HepG2 (cell line): ENCODE measurements around the gene NOSIP. TPM values are rescaled to one million over a fixed set of nuclear protein-coding genes. Genes with fewer than 3 reads are reported as not detected.
A peak's percentile ranks its signal among the peaks of the same experiment; 100 is the strongest.

ENCODE experiments used
- MYNN ChIP-seq: sonication (generic); formaldehyde crosslinking; IDR thresholded peaks from 2 replicates; pipeline ENCODE4 v1.4.0; 2020; ENCODE audit warnings: mild to moderate bottlenecking, low read depth, missing genetic modification reagents
- NCOA2 ChIP-seq: sonication (generic); formaldehyde crosslinking; IDR thresholded peaks from 2 replicates; pipeline ENCODE4 v1.8.0; 2022; ENCODE audit warnings: inconsistent platforms
- NR2C2 ChIP-seq: sonication (generic); formaldehyde crosslinking; IDR thresholded peaks from 2 replicates; pipeline ENCODE4 v1.4.0; 2020; ENCODE audit warnings: missing genetic modification reagents, mild to moderate bottlenecking, moderate library complexity, borderline replicate concordance
- SIN3A ChIP-seq: IDR thresholded peaks from 2 replicates; pipeline ENCODE4 v1.6.1; 2011; ENCODE audit warnings: low read depth, mild to moderate bottlenecking, control low read depth, low read length, borderline replicate concordance
- TRAFD1 ChIP-seq: sonication (generic); formaldehyde crosslinking; IDR thresholded peaks from 2 replicates; pipeline ENCODE4 v1.5.1; 2020; ENCODE audit warnings: missing genetic modification reagents, mild to moderate bottlenecking, borderline replicate concordance
- ZBTB38 ChIP-seq: sonication (generic); formaldehyde crosslinking; IDR thresholded peaks from 2 replicates; pipeline ENCODE4 v1.5.1; 2020; ENCODE audit warnings: mild to moderate bottlenecking, missing genetic modification reagents
- ZFP36L2 ChIP-seq: sonication (generic); formaldehyde crosslinking; IDR thresholded peaks from 2 replicates; pipeline ENCODE4 v1.4.0; 2020; ENCODE audit warnings: missing genetic modification reagents
- ZNF333 ChIP-seq: sonication (generic); formaldehyde crosslinking; IDR thresholded peaks from 2 replicates; pipeline ENCODE4 v1.4.0; 2020; ENCODE audit warnings: mild to moderate bottlenecking, missing genetic modification reagents, borderline replicate concordance
- ZNF451 ChIP-seq: sonication (generic); formaldehyde crosslinking; IDR thresholded peaks from 2 replicates; pipeline ENCODE4 v1.5.0; 2020; ENCODE audit warnings: mild to moderate bottlenecking, missing genetic modification reagents
- ZNF816 ChIP-seq: sonication (generic); formaldehyde crosslinking; IDR thresholded peaks from 2 replicates; pipeline ENCODE4 v1.8.0; 2022; ENCODE audit warnings: missing genetic modification reagents, mild to moderate bottlenecking, borderline replicate concordance
- polyA plus RNA-seq, 8 experiments: library from polyadenylated mRNA; depleted of rRNA in 3 of 8; stranded (reverse) in 7 of 8; unstranded in 1 of 8; fragments of >200 nt; fragmentation: Illumina TruSeq in 4 of 8; extraction: Trizol in 4 of 8; gene quantifications; 2 replicates each; pipeline versions ENCODE4 v1.2.1 to v1.2.3, GENCODE V29; 2011 to 2016; ENCODE audit warnings: low read depth in 4 of 8, missing spikeins in 1 of 8, mixed read lengths in 1 of 8; ENCODE audit not compliant: insufficient read depth in 1 of 8
- total RNA-seq, 5 experiments: library from RNA; depleted of rRNA; stranded (reverse); fragments of >200 nt; fragmentation: Illumina TruSeq; extraction: Trizol; gene quantifications; 2 replicates each; pipeline ENCODE4 v1.2.3, GENCODE V29; 2016; ENCODE audit warnings: low read depth in 1 of 5
- TF ChIP-seq, protein P1 (sequence below): sonication (generic); formaldehyde crosslinking; IDR thresholded peaks from 2 replicates; pipeline ENCODE4 v1.5.0; 2020; ENCODE audit warnings: mild to moderate bottlenecking, missing genetic modification reagents, borderline replicate concordance
- TF ChIP-seq, protein P2 (sequence below): sonication (generic); formaldehyde crosslinking; IDR thresholded peaks from 2 replicates; pipeline ENCODE4 v1.5.0; 2020; ENCODE audit warnings: mild to moderate bottlenecking, missing genetic modification reagents
- TF ChIP-seq, protein P3 (sequence below): IDR thresholded peaks from 2 replicates; pipeline ENCODE4 v1.6.1; 2016; ENCODE audit warnings: missing genetic modification reagents, missing compliant biosample characterization
- TF ChIP-seq, protein P4 (sequence below): sonication (generic); formaldehyde crosslinking; IDR thresholded peaks from 2 replicates; pipeline ENCODE4 v1.8.1; 2022; ENCODE audit warnings: low read depth, mild to moderate bottlenecking, missing genetic modification reagents

The NOSIP gene
- total and polyA plus RNA-seq, 2 of the 13 experiments (the other 11 are each of a cell fraction or from before 2014, with no cell fraction given), result 54.3 to 78.0 TPM

GRCh38 chr19:49512970-49513745, 67.2 kb downstream of the NOSIP start (continued):
- TF ChIP-seq, protein P1, sequence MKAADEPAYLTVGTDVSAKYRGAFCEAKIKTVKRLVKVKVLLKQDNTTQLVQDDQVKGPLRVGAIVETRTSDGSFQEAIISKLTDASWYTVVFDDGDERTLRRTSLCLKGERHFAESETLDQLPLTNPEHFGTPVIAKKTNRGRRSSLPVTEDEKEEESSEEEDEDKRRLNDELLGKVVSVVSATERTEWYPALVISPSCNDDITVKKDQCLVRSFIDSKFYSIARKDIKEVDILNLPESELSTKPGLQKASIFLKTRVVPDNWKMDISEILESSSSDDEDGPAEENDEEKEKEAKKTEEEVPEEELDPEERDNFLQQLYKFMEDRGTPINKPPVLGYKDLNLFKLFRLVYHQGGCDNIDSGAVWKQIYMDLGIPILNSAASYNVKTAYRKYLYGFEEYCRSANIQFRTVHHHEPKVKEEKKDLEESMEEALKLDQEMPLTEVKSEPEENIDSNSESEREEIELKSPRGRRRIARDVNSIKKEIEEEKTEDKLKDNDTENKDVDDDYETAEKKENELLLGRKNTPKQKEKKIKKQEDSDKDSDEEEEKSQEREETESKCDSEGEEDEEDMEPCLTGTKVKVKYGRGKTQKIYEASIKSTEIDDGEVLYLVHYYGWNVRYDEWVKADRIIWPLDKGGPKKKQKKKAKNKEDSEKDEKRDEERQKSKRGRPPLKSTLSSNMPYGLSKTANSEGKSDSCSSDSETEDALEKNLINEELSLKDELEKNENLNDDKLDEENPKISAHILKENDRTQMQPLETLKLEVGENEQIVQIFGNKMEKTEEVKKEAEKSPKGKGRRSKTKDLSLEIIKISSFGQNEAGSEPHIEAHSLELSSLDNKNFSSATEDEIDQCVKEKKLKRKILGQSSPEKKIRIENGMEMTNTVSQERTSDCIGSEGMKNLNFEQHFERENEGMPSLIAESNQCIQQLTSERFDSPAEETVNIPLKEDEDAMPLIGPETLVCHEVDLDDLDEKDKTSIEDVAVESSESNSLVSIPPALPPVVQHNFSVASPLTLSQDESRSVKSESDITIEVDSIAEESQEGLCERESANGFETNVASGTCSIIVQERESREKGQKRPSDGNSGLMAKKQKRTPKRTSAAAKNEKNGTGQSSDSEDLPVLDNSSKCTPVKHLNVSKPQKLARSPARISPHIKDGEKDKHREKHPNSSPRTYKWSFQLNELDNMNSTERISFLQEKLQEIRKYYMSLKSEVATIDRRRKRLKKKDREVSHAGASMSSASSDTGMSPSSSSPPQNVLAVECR (CRISPR knock-in tag), result peak; percentile 75
- TF ChIP-seq, protein P2, sequence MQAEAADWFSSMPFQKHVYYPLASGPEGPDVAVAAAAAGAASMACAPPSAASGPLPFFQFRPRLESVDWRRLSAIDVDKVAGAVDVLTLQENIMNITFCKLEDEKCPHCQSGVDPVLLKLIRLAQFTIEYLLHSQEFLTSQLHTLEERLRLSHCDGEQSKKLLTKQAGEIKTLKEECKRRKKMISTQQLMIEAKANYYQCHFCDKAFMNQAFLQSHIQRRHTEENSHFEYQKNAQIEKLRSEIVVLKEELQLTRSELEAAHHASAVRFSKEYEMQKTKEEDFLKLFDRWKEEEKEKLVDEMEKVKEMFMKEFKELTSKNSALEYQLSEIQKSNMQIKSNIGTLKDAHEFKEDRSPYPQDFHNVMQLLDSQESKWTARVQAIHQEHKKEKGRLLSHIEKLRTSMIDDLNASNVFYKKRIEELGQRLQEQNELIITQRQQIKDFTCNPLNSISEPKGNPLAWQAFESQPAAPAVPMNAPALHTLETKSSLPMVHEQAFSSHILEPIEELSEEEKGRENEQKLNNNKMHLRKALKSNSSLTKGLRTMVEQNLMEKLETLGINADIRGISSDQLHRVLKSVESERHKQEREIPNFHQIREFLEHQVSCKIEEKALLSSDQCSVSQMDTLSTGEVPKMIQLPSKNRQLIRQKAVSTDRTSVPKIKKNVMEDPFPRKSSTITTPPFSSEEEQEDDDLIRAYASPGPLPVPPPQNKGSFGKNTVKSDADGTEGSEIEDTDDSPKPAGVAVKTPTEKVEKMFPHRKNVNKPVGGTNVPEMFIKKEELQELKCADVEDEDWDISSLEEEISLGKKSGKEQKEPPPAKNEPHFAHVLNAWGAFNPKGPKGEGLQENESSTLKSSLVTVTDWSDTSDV (CRISPR knock-in tag), result 0 out of 2 replicates have a peak, but pooled peaks have one; percentile 27
- TF ChIP-seq, protein P3, sequence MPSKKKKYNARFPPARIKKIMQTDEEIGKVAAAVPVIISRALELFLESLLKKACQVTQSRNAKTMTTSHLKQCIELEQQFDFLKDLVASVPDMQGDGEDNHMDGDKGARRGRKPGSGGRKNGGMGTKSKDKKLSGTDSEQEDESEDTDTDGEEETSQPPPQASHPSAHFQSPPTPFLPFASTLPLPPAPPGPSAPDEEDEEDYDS (CRISPR knock-in tag), result peak; percentile 76
- TF ChIP-seq ZNF333 (CRISPR knock-in tag), result peak; percentile 54; the same call in 1 of the 2 replicates
- no peak for TF ChIP-seq ZNF816 (CRISPR knock-in tag)
- 0 out of 2 replicates have a peak, but pooled peaks have one; percentile 43 for TF ChIP-seq MYNN (CRISPR knock-in tag)
- TF ChIP-seq NCOA2, result peak; percentile 46; the same call in 1 of the 2 replicates
- TF ChIP-seq, protein P4, sequence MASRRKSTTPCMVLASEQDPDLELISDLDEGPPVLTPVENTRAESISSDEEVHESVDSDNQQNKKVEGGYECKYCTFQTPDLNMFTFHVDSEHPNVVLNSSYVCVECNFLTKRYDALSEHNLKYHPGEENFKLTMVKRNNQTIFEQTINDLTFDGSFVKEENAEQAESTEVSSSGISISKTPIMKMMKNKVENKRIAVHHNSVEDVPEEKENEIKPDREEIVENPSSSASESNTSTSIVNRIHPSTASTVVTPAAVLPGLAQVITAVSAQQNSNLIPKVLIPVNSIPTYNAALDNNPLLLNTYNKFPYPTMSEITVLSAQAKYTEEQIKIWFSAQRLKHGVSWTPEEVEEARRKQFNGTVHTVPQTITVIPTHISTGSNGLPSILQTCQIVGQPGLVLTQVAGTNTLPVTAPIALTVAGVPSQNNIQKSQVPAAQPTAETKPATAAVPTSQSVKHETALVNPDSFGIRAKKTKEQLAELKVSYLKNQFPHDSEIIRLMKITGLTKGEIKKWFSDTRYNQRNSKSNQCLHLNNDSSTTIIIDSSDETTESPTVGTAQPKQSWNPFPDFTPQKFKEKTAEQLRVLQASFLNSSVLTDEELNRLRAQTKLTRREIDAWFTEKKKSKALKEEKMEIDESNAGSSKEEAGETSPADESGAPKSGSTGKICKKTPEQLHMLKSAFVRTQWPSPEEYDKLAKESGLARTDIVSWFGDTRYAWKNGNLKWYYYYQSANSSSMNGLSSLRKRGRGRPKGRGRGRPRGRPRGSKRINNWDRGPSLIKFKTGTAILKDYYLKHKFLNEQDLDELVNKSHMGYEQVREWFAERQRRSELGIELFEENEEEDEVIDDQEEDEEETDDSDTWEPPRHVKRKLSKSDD (CRISPR knock-in tag), result no peak
- TF ChIP-seq TRAFD1 (CRISPR knock-in tag), result no peak
- TF ChIP-seq SIN3A, result no peak
- TF ChIP-seq NR2C2 (CRISPR knock-in tag), result peak; percentile 67; the same call in 1 of the 2 replicates
- TF ChIP-seq ZBTB38 (CRISPR knock-in tag), result peak; percentile 66; the same call in 1 of the 2 replicates
- peak; percentile 62; the same call in 1 of the 2 replicates for TF ChIP-seq ZNF451
- TF ChIP-seq ZFP36L2, result no peak
